Neuronal stem cell (in vitro differentiated cells): ENCODE results near the gene ZFP36L1.

ENCODE experiments used
- DNase-seq: peaks from one replicate; pipeline ENCODE4 v3.0.0-alpha.2; 2013; ENCODE audit warnings: low spot score
- H2AFZ ChIP-seq: one replicate; pipeline ENCODE4 v1.6.1; 2013; ENCODE audit warnings: mild to moderate bottlenecking, low read length, inconsistent platforms
- H2AK5ac ChIP-seq: 2 replicates; pipeline ENCODE4 v1.6.1; 2013; ENCODE audit warnings: low read depth, mild to moderate bottlenecking, inconsistent platforms, low read length, moderate library complexity, mixed read lengths
- H2BK120ac ChIP-seq: 2 replicates; pipeline ENCODE4 v1.6.1; 2013; ENCODE audit warnings: low read depth, mild to moderate bottlenecking, inconsistent platforms, low read length, moderate library complexity, mixed read lengths
- H2BK12ac ChIP-seq: one replicate; pipeline ENCODE4 v1.6.1; 2013; ENCODE audit warnings: low read length, inconsistent platforms
- H2BK15ac ChIP-seq: 2 replicates; pipeline ENCODE4 v1.6.1; 2013; ENCODE audit warnings: mild to moderate bottlenecking, low read length, inconsistent platforms, mixed read lengths
- H2BK5ac ChIP-seq: one replicate; pipeline ENCODE4 v1.6.1; 2013; ENCODE audit warnings: inconsistent platforms, mild to moderate bottlenecking, low read length, moderate library complexity
- H3K14ac ChIP-seq: one replicate; pipeline ENCODE4 v1.6.1; 2013; ENCODE audit warnings: low read length, inconsistent platforms
- H3K18ac ChIP-seq: 2 replicates; pipeline ENCODE4 v1.6.1; 2013; ENCODE audit warnings: low read length, inconsistent platforms
- H3K23ac ChIP-seq: 2 replicates; pipeline ENCODE4 v1.6.1; 2013; ENCODE audit warnings: low read depth, mild to moderate bottlenecking, mixed read lengths, low read length, inconsistent platforms; ENCODE audit not compliant: poor library complexity
- H3K27ac ChIP-seq: replicated peaks from 3 replicates; pipeline ENCODE4 v1.5.1; 2013; ENCODE audit warnings: low read length, inconsistent platforms
- H3K27me3 ChIP-seq, 3 experiments: 2 replicates each; pipeline ENCODE4 v1.6.1; 2013; ENCODE audit warnings: low read length in 3 of 3, mild to moderate bottlenecking in 2 of 3, inconsistent platforms in 1 of 3, low read depth in 1 of 3, mixed read lengths in 1 of 3, moderate library complexity in 1 of 3; ENCODE audit not compliant: control insufficient read depth in 3 of 3, insufficient read depth in 3 of 3
- H3K36me3 ChIP-seq, 2 donors: replicated peaks in 1 of 2; 2 replicates each; pipeline ENCODE4 v1.6.1; 2013; ENCODE audit warnings: low read length in 2 of 2; ENCODE audit not compliant: control insufficient read depth in 2 of 2, insufficient read depth in 2 of 2
- H3K4ac ChIP-seq: 2 replicates; pipeline ENCODE4 v1.6.1; 2013; ENCODE audit warnings: inconsistent platforms, mild to moderate bottlenecking, low read length, moderate library complexity
- H3K4me1 ChIP-seq, 2 donors: 1 replicate in 1 of 2; 2 replicates in 1 of 2; pipeline ENCODE4 v1.6.1; 2013; ENCODE audit warnings: low read length in 2 of 2, low read depth in 1 of 2; ENCODE audit not compliant: control insufficient read depth in 2 of 2, insufficient read depth in 1 of 2
- H3K4me2 ChIP-seq: one replicate; pipeline ENCODE4 v1.6.1; 2013; ENCODE audit warnings: mild to moderate bottlenecking, low read length, inconsistent platforms; ENCODE audit not compliant: insufficient read depth, poor library complexity, severe bottlenecking
- H3K4me3 ChIP-seq, 2 donors: 2 replicates each; pipeline ENCODE4 v1.5.1; 2013; ENCODE audit warnings: low read length in 2 of 2, mild to moderate bottlenecking in 2 of 2, inconsistent platforms in 1 of 2, moderate library complexity in 1 of 2
- H3K79me1 ChIP-seq: one replicate; pipeline ENCODE4 v1.6.1; 2013; ENCODE audit warnings: low read depth, mild to moderate bottlenecking, inconsistent platforms, low read length, moderate library complexity
- H3K9ac ChIP-seq: one replicate; pipeline ENCODE4 v1.6.1; 2013; ENCODE audit warnings: mild to moderate bottlenecking, low read depth, low read length, inconsistent platforms; ENCODE audit not compliant: poor library complexity
- H3K9me3 ChIP-seq, 2 donors: replicated peaks in 1 of 2; 2 replicates each; pipeline versions ENCODE3 to v1.6.1; 2013; ENCODE audit warnings: low read length in 2 of 2, mild to moderate bottlenecking in 2 of 2, inconsistent platforms in 1 of 2, low read depth in 1 of 2, mixed read lengths in 1 of 2, moderate library complexity in 1 of 2; ENCODE audit not compliant: control insufficient read depth in 2 of 2, insufficient read depth in 1 of 2
- H4K8ac ChIP-seq: one replicate; pipeline ENCODE4 v1.6.1; 2013; ENCODE audit warnings: low read depth, mild to moderate bottlenecking, inconsistent platforms, low read length, moderate library complexity
- H4K91ac ChIP-seq: one replicate; pipeline ENCODE4 v1.6.1; 2013; ENCODE audit warnings: low read length, low read depth, mild to moderate bottlenecking, inconsistent platforms; ENCODE audit not compliant: poor library complexity
- WGBS, 2 donors: extraction: QIAGEN DNeasy Blood & Tissue Kit; methylation state at CpG; one replicate each; pipeline ENCODE4 v1.1.7; 2013; ENCODE audit warnings: missing lambda C conversion rate in 2 of 2, mixed read lengths in 1 of 2; ENCODE audit not compliant: insufficient read length in 2 of 2, insufficient replicate concordance in 1 of 2; ENCODE audit errors: extremely low coverage in 2 of 2; 5-methylcytosine and 5-hydroxymethylcytosine counted together

The ZFP36L1 gene

DNA sequence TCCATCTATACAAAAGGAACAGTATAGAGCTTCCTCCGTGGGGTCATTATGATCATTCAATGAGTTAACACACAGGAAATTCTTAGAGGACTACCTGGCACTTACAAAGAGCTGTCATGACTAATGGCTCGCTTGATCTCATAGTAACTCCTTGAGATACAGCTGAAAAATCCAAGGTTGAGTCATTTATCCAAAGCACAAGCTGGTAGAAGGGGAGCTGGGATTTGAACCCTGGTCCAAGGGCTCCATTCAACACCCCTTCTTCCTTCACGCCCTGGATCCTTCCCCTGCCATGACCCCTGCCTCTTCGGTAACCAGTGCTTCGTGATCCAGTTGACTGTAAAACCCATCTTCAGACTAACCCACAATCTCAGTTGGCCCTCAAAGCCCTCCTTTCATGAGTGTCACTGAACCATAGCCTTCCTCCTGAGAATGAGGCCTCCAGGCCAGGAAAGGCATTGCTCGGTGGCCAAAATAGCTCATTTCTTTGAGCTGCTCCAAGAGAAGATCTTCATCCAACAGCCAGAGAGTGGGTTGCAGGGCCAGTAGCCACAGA, 7.8 kb downstream of the ZFP36L1 start:
- Histone ChIP-seq H3K23ac (no peak overlapping the region), H3K4me1 (peaks cover 19 to 33% of the 10 kb centered on the region in 2 donors), H2BK15ac (no peak overlapping the region), H2AFZ (no peak overlapping the region), H3K79me1 (peaks cover 6% of the 10 kb centered on the region), H3K9me3 (peaks cover 0 to 6% of the 10 kb centered on the region in 2 donors), H2BK120ac (no peak overlapping the region), H3K4me2 (no peak overlapping the region), H3K27ac (no peak overlapping the region), H3K4me3 (no peak overlapping the region), H3K9ac (no peak overlapping the region), H3K36me3 (peaks cover 17 to 38% of the 10 kb centered on the region in 2 donors), H3K4ac (no peak overlapping the region), H4K8ac (no peak overlapping the region), H2BK12ac (no peak overlapping the region), H3K27me3 (no peaks in the 10 kb centered on the region), H2AK5ac (no peak overlapping the region), H3K18ac (no peak overlapping the region), H4K91ac (no peak overlapping the region), H2BK5ac (no peak overlapping the region), H3K14ac (no peak overlapping the region)
- DNase-seq: no peak
- no CpG with 5 or more reads among the region's 6 CpGs for WGBS, 2 donors

DNA sequence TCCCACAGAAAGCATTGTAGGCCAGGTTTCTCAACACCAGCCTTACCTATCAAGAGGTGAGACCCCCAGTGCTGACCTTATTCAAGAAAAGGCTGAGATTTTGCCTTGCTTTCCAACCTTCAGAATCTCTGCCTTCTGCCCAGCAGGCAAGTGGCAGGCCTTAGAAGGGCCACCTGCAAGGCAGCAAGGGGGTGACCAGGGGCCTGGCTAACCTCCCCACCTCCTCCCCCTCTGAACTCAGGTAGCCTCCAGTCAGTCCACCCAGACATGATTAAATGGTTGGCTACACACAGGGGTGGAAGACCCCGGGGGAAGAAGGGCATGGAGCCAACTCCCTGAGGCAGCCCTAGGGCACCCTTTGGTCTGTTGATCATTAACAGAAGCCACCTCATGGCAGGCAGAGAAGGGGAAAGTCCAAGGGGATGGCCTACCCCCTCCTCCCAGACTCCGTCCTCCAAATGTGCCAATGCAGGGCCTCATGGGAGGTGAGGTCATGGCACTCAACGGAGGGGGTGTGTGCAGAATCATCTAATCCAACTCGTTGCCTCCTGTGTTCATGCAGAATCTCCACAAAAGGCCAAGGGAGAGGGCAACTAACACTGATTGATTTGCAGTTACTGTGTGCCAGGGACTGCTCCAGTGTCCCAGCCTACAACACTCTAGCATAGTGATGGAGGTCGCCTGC, 8.5 kb downstream of the ZFP36L1 start:
- H3K79me1 ChIP-seq: peaks cover under 1% of the 10 kb centered on the region
- no peak overlapping the region for H2AFZ ChIP-seq
- no peak overlapping the region for H3K27ac ChIP-seq
- no CpG with 5 or more reads among the region's 5 CpGs for WGBS, 2 donors
- H2BK5ac ChIP-seq: no peak overlapping the region
- H3K4me3 ChIP-seq: no peak overlapping the region
- peak overlapping the region; percentile 19 for H2BK15ac ChIP-seq
- H3K9ac ChIP-seq: no peak overlapping the region
- peaks cover 0 to 6% of the 10 kb centered on the region in 2 donors for H3K9me3 ChIP-seq
- no peaks in the 10 kb centered on the region for H3K27me3 ChIP-seq
- H2BK120ac ChIP-seq: no peak overlapping the region
- no peak overlapping the region for H2BK12ac ChIP-seq
- H3K23ac ChIP-seq: no peak overlapping the region
- peak overlapping the region; percentile 31 for H3K18ac ChIP-seq
- no peak overlapping the region for H3K14ac ChIP-seq
- no peak overlapping the region for H3K4ac ChIP-seq
- H2AK5ac ChIP-seq: peak overlapping the region; percentile 62
- H4K91ac ChIP-seq: no peak overlapping the region
- peaks cover 10 to 31% of the 10 kb centered on the region in 2 donors for H3K36me3 ChIP-seq
- H4K8ac ChIP-seq: no peak overlapping the region
- H3K4me2 ChIP-seq: no peak overlapping the region
- peaks cover 13 to 31% of the 10 kb centered on the region in 2 donors for H3K4me1 ChIP-seq
- DNase-seq: no peak

DNA sequence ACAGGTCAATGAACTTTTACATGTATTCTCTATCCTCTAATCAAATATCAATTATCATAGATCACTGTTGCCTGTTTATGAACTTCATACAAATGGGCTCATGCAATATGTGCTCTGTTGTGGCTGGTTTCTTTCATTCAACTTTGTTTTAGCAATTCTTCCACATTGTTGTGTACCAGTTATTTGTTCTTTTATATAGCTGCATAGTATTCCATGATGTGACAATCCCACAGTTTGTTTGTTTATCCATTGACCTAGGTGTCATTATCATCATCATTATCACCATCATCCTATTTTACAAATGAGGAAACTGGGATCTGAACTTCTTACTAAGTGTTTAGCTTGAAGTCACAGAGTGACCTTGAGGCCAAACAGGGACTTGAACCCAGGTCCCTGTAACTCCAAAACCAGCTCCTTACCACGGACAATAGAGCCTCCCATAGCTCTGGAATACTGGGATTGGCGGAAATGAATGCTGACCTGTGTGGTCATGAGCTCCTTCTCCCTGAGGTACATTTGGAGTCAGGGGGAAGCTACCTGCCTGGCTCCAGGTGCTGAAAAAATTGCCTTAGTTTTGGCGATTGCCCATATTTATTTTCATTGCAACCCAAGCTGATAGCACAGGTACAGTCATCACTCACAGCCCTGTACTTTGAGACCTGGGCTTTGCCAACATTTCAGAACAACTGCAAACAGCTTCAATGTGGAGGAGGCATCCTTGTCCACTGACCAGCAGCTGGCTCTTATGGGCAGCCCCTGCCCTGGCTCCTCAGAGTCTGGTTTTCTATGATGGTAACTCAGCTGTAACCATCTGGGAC, 9.2 kb downstream of the ZFP36L1 start:
- Histone ChIP-seq H3K23ac (no peak overlapping the region), H2BK120ac (no peak overlapping the region), H2AK5ac (no peak overlapping the region), H3K4me2 (no peak overlapping the region), H3K27me3 (no peaks in the 10 kb centered on the region), H3K79me1 (no peaks in the 10 kb centered on the region), H2BK12ac (no peak overlapping the region), H3K4me3 (no peak overlapping the region), H2AFZ (no peak overlapping the region), H2BK15ac (no peak overlapping the region), H2BK5ac (no peak overlapping the region), H4K91ac (no peak overlapping the region), H3K14ac (no peak overlapping the region), H3K36me3 (peaks cover 5 to 24% of the 10 kb centered on the region in 2 donors), H3K9me3 (peaks cover 0 to 6% of the 10 kb centered on the region in 2 donors), H3K18ac (no peak overlapping the region), H3K27ac (no peak overlapping the region), H3K4me1 (peaks cover 8 to 27% of the 10 kb centered on the region in 2 donors), H4K8ac (no peak overlapping the region), H3K9ac (no peak overlapping the region), H3K4ac (no peak overlapping the region)
- no peak for DNase-seq
- WGBS, 2 donors: no CpG with 5 or more reads among the region's 3 CpGs
